Stomach (tissue), 4 donors: Measurements from ENCODE around the gene FA2H.

Source experiments
- CTCF ChIP-seq, 7 experiments: fragments of 450-650 bp in 4 of 7; fragments of 200-600 bp in 3 of 7; sonication (generic) in 3 of 7; IDR thresholded peaks; one replicate each; pipeline ENCODE4 v1.5.1; 2016 to 2019; ENCODE audit warnings: antibody characterized with exemption in 7 of 7, control low read depth in 2 of 7, mild to moderate bottlenecking in 1 of 7
- POLR2A ChIP-seq, 4 donors: fragments of 450-650 bp; IDR thresholded peaks; one replicate each; pipeline ENCODE4 v1.6.1; 2016; ENCODE audit warnings: antibody characterized with exemption in 4 of 4, control low read depth in 2 of 4, mild to moderate bottlenecking in 1 of 4, moderate library complexity in 1 of 4
- POLR2AphosphoS5 ChIP-seq, 3 donors: sonication (generic); formaldehyde crosslinking; IDR thresholded peaks; one replicate each; pipeline ENCODE4 v1.6.1; 2016; ENCODE audit warnings: antibody characterized with exemption in 3 of 3

DNA sequence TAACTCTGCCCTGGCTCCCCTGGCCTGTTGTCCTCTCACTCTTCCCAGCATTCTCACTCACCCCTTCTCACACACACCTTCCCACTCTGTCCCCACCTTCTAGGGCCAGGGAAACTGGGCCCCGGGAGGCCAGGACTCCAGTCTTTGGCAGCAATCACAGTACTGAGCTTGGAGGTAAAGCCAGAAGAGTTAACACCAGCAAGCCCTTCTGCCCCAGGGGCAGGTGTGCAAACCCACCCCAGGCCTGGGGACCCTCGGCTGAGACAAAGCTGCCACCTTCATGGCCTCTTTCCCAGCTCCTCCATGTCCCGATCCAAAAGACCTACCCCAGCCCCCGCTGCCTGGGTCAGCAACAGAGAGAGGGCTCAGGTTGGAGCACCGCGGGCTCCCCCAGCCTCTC lies 37.1 kb downstream of the FA2H start:
- TF ChIP-seq POLR2AphosphoS5 (IDR thresholded peaks at IDR 0.05) (no peak), POLR2A (IDR thresholded peaks at IDR 0.05) (no peak), CTCF (IDR thresholded peaks at IDR 0.05) (no peak)
